ENCODE results near the gene NEB.

Gene NEB

DNA sequence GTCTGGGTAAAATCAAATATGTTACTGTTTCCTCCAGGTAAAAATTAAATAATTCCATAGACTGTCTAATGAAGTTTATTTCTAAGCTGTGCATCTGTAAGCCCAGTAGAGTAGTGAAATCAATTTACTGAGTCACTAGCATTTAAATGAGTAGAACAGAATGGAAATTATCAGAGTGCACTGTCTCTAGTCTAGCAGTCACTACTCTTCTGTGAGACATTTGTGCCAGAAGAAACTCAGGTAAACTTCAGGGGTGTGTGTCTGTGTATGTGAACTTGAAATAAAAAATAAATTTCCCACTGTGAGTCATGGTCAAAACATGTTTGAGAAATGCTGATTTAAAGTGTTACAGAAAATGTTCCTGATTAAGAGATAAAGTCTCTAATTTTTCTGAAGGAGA lies 178.2 kb downstream of the NEB start:
- no peak for DNase-seq (ENCODE audit: low read depth)

DNA sequence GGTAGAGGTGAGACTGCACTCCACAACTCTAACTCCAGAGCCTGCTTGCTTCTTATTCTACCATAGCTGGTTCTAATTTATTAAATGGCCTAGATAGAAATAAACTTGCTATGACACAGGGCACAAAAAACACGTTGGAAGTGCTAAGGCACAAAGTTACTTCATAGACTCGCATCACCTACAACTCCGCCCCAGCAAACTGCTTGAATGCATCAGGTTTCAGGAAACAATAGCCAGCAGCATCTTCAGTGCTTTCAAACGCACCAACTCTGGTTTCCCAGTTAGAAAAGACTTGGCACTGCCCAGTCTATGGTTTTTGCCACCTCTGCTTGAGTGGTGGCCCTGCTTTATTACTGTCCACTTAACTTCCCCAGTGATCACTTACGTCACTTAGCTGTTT lies 182.0 kb downstream of the NEB start:
- DNase-seq (ENCODE audit: low read depth) = no peak

DNA sequence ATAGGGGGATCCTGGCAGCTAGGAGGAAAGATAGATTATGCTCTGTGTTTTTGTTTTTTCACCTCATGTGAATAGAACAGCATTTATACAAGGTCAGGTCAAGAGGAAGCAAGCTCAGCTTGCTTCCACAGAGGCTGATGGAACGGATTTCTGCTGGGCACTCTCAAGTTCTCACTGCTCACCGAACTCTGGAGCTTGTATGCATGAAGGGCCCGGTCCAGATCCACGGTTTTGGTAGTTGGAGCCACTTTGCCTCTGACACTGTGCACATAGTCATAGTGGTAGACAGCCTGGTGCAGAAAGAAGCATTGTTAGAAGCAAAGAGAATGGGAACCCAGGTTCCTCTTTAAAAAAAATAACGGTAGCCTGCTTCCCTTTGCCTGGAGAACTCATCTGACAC lies 182.7 kb downstream of the NEB start:
- no peak for DNase-seq (ENCODE audit: low read depth)

DNA sequence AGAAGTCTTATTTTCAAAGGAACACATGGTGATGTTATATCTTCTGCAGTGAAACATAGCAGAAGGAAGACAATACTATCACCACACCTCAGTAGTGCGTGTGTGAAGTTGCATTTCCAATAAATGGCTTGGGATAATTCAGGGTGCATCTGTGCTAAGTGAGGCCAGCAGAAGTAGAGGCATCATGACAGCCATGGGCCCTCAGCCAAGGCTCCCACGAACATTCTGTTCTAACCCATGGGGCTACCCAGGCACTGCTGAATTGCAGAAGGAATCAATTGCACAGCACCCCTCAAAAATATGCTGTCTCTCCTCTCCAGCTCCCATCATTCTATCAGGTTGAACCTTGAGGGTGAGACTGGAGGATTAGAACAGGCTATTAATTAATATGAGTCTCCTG lies 185.1 kb downstream of the NEB start:
- no peak for DNase-seq (ENCODE audit: low read depth)

DNA sequence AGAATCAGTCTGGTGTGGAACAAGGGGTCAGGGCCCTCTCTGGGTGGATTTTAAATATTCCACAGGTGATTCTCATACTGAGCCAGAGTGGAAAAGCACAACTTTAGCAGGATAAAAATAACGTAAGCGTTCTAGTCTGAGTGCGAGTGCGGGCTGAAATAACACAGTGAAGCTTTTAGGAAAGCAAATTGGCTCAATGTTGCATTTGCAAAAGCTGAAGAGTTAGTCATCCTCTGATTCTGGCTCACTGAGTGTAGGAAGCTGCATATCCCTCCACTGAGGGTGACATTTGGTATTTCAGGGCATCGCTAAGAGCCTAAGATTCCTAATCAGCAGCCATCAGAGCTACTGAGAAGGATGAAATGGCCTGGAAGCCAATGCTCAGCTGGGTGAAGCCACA lies 189.8 kb downstream of the NEB start:
- no peak for DNase-seq (ENCODE audit: low read depth)

DNA sequence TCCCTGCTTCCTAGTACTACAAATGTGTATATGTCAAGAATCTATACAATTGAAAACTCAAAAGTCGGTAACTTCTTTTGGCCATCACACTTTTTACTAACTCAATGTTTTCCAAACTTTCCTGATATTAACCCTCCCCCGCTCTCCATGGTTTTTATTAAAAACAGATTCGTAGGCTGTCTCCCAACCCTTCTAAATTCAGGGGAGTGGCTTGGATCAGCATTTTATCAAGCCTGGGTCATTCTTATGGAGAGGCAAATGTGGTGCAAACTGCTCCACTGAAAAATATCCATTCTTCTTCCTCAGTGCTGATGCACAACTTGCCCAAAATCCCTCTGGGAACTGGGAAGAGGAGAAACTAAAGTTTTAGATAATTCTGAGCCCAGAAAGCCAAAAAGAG lies 190.4 kb downstream of the NEB start:
- DNase-seq (ENCODE audit: low read depth) = no peak

DNA sequence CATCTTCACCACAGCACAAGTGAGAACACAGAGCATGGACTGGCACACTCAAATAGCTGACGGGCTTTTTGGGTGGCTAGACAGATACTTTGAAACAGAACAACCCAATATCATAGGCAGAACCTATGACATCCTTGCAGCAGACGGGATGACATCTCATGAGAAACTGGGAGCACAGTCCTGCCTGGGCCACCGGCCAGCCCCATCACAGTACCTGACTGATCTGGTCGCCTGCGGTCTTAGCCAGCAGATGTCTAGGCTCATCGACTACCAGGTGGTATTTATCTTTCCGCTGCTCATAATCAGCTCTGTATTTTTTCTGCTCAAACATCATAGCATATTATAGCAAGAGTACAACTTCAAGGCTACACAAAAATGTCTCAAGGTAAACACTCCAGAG lies 200.3 kb downstream of the NEB start:
- DNase-seq (ENCODE audit: low read depth) = no peak

DNA sequence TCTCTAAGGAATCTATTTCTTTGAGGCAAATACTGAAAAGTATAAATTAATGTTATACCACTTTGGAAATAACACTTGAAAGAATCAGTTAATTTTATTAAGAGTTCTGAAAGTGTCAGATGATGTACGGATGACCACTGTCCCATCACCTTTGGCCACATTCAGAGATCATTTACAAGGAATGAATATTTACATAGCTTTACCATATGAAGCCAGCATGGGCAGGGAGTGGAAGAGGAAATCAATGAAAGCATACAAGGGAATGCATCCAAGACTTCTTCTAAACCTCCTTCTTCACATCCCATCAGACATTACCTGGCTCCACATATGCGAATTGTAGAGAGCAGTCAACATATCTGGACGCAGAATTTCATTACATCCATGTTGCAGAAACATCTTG lies 201.1 kb downstream of the NEB start:
- no peak for DNase-seq (ENCODE audit: low read depth)

DNA sequence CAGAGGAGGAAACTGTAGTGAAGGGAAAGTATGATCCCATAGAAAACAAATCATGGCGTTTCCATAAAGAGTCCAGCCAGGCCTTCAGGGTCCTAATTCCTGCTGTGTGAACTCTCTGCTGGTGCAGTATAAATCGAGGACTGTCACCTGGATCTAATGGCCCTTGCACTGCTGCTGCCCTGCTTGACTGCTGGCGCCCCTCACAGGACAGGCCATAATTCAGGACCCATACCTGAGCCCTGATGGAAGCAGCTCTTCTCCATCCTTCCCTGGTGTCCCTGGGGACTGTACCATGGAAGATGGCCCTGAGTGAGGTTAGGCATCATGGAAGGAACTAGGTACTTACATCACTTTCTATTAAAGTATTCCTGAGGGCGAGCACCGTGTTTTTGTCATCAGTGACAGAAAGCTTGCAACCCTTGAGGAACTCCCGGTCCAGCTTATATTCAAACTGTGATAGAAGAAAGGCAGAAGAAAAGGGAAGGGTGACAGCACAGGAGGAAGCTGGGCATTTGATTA lies 207.6 kb downstream of the NEB start:
- DNase-seq (ENCODE audit: low read depth) = no peak

DNA sequence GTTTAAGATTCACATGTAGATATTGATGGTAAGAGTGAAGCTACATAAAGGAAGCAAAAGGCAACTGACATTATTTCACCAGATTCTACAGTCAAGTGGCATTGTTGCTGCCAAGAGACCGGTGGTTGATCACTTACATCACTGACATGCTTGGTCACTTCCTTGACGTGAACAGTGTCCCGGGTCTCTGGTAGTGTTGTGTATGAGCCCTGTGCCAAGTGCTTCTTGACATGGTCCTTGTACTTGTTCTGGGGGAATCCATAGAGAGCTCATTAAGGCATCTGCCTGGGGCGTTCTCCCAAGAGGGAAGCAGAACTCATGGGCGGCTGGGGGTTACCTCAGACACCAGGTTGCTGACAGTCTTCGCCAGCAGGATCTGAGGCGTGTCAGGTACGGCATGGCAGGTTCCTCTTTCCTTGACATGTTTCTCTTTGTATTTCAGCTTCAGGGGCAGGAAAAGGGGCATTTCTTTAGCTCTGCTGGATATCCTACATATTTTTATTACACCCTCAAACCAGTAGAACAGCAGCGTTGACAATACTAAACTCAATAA lies 208.4 kb downstream of the NEB start:
- DNase-seq (ENCODE audit: low read depth) = no peak

DNA sequence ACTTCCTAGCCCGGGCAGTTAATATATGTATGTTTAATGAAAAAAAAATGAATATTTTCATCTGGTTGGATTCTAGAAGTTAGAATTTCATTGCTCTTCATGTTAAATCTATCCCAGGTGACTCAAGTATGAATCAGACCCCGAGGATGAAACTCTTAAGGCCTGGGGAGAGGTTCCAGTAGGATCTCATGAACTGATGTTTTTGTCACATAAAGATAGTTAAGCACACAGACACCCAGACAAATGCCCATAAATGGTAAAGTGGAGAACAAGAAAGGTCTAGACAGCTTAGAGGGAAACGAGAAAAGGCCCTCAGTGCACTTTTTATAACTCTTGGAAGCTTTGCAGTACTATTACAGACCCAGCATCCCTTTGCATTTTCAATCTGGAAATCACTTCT lies 210.4 kb downstream of the NEB start:
- DNase-seq (ENCODE audit: low read depth) = no peak

DNA sequence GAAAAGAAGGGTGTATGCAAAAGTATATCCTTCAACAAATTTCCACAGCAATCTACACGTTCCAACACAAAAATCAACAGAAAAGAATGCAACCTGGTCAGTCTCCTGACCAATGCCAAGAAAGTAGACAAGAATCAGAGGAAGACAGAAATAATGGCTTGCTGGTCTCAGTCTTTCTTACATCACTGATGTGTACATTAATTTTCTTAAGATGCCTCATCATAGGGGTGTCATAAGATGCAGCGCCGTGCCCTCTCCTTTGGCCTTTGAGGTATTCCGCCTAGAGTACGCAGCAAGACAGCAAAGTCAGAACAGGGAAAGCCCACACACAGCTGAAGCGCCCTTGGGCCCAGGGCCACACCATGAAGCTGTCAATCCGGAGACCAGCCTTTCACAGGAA lies 211.7 kb downstream of the NEB start:
- no peak for DNase-seq (ENCODE audit: low read depth)

DNA sequence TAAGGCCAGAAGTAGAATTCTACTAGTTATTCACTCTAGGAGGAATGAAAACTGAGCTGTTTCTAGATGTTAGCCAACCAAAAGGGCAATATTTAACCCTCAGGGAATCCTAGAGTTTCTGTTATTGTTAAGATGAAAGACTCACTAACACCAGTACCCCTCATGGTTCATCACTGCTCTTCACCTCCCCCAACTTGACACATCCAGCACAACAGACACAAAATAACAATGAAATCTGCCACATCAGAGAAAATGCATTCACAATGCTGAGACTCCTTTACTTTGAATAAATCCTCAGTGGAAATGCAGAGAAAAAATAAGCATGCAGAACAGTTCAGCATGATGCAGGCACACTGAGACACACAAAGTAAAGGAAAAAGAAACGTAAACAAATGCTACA lies 213.3 kb downstream of the NEB start:
- DNase-seq (ENCODE audit: low read depth) = no peak

DNA sequence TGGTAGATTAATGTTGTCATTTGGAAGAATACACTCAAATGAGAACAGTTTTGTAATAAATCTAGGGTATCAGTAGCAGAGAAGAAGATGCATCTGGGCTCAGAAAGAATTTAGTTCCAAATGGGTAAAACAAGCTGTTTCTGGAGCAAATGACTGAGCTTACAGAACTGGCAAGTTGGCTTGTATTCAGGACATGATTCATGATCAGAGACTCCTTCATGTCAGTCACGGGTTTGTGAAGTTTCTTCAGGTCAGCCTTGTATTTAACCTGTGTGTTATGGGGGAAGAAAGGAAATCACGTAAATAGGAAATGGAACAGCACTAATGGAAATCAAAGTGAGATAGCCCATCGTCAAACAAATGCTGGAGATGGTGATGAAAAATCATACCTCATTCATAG lies 215.5 kb downstream of the NEB start:
- no peak for DNase-seq (ENCODE audit: low read depth)

DNA sequence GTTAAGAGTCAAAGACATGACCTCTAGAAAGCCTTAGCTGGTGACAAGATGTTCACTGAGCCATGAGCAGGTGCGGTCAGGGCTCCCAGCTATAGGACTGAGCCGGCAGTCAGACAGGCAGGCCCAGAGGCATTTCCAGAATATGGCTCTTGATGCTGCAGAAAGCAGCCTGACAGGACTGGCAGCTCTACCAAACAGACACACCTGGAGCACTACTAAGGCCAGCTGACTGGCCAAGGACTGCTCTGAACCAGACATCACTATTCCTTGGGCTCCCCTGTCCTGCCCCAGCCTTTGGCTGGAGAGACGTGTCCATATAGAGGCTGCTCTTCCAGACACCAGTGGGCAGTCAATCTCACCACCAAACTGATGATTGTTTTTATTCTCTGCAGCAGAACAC lies 225.8 kb downstream of the NEB start:
- no peak for DNase-seq (ENCODE audit: low read depth)

DNA sequence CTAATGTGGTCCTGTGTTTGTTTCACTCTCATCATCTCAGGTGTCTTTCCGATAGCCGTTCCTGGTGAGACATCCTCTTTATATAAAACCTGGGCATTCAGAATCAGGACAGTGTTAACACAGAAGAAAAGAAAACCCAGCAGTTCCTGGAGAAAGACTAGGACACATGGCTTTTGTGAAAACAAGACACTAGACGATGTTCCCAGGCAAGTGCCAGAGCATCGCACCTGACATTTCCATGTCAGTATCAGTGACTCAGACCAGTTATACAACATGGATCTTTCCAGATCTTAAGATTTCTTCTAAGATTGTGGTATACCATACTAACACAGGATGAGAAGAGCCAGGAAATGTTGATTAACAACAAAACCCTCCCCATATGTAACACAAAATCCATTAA lies 228.1 kb downstream of the NEB start:
- DNase-seq (ENCODE audit: low read depth) = no peak

DNA sequence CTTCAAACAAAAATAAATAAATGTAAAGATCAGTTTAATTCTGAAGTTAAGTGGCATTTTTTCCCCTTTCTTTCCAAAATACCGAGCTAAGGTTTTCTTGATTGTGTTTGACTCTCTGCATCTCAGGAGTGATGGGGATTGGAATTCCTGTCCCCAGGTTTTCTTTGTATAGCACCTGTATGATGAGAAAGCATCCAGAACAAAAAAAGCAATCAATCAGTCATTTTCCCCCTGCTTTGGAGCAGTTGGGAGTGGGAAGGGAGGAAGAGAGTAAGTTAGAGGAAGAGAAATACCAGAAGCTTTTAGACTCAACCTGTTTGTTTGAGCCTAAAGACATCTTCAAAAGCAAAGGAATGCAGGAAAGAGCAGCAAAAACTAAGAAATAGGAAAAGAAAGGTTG lies 236.1 kb downstream of the NEB start:
- no peak for DNase-seq (ENCODE audit: low read depth)

DNA sequence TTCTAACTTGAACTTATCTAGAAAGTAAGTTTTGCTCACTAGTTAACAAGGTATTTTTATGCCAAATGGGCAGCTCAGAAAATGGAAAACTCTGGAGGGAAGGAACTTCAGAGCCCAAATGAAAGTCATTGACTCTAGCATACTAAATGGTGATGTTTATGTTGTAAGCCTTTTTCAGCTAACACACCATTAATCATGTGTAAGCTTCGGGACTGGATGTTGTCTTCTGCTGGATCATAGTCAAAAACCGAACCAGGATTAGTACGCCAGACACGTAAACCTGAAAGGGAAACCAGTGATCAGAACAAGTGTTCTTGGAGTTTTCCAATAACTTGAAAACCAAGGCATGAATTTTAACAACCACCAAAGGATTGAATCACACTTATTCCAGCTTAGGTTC lies 242.8 kb downstream of the NEB start:
- DNase-seq (ENCODE audit: low read depth) = no peak

DNA sequence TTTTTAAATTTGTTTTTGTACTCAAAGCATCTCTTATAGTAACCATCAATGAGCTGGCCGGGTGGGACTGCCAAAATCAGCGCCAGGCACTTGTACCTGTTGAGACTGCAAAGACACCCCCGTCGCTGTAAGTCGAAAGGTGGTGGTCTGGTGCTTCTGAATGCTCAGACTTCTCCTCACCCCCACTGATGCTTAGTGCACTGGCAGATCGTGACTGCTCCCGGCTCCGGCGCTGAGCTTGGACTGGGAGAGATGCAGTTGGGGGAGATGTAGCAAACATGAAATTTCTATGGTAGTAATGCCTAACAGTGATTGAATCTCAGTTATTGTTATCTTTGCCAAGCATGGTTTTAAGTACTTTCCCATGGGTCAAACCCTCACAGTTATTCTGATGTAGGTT lies 244.0 kb downstream of the NEB start:
- no peak for DNase-seq (ENCODE audit: low read depth)

DNA sequence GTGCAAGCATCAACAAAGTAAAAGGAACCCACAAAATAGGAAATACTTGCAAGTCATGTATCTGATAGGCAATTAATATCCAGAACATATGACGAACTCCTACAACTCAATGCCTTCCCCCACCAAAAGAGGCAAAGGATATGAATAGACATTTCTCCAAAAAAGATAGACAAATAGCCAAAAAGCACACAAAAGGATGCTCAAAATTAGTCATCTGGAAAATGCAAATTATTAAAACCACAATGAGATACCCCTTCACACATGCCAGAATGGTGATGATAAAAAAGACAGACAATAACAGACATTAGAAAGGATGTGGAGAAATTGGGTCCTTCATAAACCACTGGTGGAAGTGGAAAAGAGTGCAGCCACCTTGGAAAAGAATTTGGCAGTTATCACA lies 248.2 kb downstream of the NEB start:
- no peak for DNase-seq (ENCODE audit: low read depth)

DNA sequence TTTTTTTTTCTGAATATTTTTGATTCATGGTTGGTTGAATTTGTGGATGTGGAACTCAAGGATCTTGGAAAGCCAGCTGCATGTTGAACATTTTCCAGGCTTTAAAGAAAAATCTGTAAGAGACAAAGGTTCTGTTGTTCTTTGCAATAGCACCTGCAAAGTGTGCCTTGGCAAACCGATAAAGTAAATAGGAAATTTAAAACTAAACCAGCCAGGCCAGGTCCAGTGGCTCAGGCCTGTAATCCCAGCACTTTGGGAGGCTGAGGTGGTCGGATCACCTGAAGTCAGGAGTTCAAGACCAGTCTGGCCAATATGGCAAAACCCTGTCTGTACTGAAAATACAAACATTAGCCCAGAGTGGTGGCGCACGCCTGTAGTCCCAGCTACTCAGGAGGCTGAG lies 250.2 kb downstream of the NEB start:
- no peak for DNase-seq (ENCODE audit: low read depth)

DNA sequence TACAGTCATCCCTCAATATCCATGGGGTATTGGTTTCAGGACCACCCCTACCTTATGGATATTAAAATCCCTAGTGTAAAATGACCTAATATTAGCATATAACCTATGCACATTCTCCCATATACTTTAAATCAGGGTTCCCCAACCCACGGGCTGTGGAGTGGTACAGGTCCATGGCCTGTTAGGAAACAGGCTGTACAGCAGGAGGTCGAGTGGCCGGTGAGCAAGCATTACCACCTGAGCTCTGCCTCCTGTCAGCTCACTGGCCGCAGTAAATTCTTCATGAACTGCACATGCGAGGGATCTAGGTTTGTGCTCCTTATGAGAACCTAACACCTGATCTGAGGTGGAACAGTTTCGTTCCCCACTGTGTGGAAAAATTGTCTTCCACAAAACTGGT lies 250.7 kb downstream of the NEB start:
- no peak for DNase-seq (ENCODE audit: low read depth)

DNA sequence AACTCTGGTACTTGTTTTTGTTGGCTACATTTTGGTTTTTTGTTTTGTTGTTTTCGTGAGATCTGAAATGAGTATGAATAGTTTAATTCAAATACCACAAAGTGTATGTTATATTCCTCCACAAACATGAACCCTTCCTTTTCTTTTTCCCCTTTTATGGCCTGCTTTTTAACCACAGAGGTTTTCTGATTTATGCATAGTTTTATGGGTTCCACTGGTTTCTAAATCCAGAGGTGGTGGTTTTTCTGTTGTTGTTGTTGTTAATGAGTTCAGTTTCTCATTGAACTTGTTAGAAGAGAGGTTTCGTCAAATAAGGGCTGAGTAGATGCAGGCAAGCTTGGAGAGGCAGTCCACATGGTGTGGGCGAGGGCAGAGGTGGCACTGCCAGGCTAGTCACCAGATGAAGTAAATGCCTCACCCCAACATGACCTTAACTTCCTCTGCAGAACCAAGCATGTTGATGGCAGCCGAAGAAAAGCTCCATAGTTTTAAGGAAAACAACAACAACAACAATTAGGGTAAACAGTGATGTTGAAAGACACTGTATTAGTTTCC lies 252.0 kb downstream of the NEB start:
- no peak for DNase-seq (ENCODE audit: low read depth)

DNA sequence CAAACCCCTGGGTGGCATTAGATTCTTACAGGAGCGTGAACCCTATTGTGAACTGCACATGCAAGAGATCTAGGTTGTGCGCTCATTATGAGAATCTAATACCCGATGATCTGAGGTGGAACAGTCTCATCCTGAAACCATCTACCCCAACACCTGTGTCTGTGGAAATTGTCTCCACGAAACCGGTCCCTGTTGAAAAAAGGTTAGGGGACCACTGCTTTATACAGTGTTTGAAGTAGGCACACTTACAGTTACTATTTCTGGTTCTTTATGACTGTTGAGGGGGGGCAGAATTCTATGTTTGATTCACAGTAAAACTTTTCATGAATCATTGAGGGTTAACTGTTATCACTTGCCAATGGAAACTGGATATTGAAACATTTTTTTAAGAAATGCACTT lies 252.5 kb downstream of the NEB start:
- no peak for DNase-seq (ENCODE audit: low read depth)

DNA sequence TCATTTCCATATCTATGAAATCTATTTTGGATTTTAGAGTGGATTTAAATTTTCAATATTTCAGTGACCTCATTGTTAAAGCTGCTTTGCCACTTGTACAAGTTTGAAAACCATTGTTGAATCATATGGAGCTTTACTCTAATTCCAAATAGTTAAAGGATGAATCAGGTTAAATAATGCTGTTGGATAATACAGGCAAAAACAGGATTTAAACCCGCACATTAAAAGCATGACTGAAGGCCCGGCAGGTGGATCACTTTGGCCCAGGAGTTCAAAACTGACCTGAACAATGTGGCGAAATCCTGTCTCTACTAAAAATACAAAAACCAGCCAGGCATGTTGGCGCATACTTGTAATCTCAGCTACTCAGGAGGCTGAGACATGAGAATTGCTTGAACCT lies 256.3 kb downstream of the NEB start:
- no peak for DNase-seq (ENCODE audit: low read depth)
